Measurements from ENCODE around the gene CCDC50.

DNA sequence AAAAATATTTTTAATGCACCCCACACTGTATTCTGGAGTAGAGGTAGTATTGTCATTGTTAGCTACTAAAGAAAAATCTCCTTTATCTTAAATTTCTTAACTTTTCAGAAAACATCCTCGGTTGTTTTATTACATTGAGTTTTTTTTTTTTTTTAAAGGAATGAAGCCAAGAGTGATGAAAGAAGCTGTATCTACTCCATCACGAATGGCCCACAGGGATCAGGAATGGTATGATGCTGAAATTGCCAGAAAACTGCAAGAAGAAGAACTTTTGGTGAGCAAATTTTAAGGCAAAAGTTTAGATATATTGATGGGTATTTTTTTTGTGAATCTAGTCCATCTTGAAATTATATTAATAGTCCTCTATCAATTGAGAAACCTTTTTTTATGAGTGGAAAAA, 50.8 kb downstream of the CCDC50 start:
- TF ChIP-seq, protein P1, sequence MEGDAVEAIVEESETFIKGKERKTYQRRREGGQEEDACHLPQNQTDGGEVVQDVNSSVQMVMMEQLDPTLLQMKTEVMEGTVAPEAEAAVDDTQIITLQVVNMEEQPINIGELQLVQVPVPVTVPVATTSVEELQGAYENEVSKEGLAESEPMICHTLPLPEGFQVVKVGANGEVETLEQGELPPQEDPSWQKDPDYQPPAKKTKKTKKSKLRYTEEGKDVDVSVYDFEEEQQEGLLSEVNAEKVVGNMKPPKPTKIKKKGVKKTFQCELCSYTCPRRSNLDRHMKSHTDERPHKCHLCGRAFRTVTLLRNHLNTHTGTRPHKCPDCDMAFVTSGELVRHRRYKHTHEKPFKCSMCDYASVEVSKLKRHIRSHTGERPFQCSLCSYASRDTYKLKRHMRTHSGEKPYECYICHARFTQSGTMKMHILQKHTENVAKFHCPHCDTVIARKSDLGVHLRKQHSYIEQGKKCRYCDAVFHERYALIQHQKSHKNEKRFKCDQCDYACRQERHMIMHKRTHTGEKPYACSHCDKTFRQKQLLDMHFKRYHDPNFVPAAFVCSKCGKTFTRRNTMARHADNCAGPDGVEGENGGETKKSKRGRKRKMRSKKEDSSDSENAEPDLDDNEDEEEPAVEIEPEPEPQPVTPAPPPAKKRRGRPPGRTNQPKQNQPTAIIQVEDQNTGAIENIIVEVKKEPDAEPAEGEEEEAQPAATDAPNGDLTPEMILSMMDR (conservative IDR thresholded peaks at IDR 0.05), result no peak
- no peak for TF ChIP-seq ZFX (IDR thresholded peaks at IDR 0.05)

Data from C4-2B (cell line).